ENCODE data around the gene PRR23A.

- TF ChIP-seq, protein P1, sequence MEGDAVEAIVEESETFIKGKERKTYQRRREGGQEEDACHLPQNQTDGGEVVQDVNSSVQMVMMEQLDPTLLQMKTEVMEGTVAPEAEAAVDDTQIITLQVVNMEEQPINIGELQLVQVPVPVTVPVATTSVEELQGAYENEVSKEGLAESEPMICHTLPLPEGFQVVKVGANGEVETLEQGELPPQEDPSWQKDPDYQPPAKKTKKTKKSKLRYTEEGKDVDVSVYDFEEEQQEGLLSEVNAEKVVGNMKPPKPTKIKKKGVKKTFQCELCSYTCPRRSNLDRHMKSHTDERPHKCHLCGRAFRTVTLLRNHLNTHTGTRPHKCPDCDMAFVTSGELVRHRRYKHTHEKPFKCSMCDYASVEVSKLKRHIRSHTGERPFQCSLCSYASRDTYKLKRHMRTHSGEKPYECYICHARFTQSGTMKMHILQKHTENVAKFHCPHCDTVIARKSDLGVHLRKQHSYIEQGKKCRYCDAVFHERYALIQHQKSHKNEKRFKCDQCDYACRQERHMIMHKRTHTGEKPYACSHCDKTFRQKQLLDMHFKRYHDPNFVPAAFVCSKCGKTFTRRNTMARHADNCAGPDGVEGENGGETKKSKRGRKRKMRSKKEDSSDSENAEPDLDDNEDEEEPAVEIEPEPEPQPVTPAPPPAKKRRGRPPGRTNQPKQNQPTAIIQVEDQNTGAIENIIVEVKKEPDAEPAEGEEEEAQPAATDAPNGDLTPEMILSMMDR (conservative IDR thresholded peaks at IDR 0.05; ENCODE audit: low read length): no peak
- no peak for TF ChIP-seq EZH2phosphoT487 (IDR thresholded peaks at IDR 0.05; ENCODE audit: borderline replicate concordance, low read depth, low read length)
Measured at GRCh38 chr3:139016430-139017048, 10.5 kb upstream of the PRR23A start.

Data from OCI-LY7 (cell line).